Femur (tissue), 1 donor: ENCODE measurements around the gene SDK2.

Experiments
- DNase-seq: peaks from one replicate; pipeline ENCODE4 v3.0.0-alpha.2; 2017

The SDK2 gene

DNA sequence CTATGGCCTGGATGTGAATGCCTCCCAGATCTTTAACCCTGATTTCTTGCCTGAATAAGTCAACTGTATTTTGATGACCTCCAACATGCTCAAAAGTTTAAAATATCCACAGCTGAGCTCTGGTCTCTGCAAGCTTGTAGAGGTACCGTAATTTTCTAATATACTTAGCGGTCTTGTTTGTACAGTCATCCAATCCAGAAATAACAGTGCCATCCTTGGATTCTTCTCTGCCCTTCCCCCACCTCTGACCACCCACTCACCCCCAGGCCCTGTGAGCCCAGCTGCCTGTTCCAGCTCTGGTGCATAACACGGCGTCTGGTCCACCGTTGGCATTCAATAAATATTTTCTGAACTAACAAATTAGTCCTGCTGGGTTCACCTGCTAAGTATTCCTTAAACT, 113.1 kb downstream of the SDK2 start:
- DNase-seq, result no peak

DNA sequence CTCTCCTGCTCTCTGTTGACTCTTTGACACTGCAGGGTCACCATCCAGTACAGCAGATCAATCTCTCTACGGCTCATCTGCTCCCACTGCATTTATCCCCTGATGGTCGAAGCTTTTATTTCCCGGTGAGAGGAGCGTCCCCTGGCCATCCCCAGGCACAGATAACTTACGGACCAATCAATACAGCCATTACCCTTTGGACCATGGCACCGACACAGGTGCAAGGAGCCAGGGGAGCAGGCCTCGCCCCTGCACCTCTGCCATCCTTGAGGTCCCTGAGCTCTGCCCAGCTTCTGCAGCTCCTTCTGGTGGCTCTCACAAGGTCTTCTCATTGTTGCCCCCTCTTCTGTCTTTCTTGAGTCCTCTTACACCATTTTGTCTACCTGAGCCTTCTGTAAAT, 115.6 kb downstream of the SDK2 start:
- DNase-seq, result no peak

- no peak for DNase-seq
These were observed 117.3 kb downstream of the SDK2 start for GRCh38 chr17:73526952-73527351.

DNA sequence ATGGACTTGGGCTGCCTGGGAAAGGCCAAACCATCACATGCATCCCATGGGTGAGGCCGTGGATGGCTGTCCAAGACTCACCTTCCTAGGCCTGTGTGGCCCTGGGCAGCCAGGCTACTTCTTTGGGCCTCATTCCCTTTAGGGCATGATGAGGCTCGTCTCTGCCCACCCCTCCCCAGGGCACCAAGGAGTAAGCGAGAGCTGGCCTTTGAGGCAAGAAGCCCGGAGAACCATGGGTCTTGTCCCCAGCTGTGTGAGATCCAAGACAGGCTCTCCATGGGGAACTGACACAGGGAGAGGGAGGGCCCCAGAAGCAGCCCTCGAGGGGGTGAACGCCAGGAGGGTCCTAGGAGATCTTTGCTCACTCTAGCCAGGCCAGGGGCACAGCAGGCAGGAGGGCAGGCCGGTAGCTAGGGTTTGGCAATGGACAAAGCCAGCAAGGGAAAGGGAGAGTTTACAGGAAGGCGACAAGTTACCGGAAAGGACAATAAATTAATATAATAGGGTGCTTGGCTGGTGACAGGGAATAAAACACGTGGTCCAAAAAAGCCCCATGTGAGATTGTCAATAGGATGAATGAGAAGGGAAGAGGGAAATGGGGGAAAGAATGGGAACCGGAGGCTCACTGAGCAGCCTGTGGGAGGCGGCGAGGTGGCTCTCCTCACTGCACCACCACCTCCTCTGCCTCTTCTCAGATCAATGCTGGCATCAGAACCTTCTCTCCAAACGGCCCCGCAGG, 119.1 kb downstream of the SDK2 start:
- DNase-seq, result no peak

GRCh38 chr17:73522696-73523095, 121.5 kb downstream of the SDK2 start:
- DNase-seq, result no peak

GRCh38 chr17:73522107-73522506, 122.1 kb downstream of the SDK2 start:
- no peak for DNase-seq

DNA sequence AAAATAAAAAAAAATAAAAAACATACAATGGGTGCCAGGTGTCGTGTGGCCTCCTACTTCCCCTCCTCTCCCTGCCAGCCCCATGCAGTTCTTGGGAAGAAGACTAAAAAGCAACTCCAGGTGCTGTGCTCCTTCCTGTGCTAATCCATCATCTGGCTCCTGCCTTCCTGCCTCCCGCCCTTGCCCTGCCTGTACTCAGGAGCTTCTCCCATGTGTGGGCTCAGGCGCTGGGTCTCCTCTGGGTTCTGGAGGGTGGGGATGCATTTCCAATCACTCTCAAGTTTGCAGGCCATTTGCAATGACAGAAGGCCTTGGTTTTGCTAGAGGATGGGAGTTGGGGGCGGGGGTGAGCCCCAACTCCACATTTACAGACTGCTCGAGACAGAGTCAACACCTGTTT, 122.9 kb downstream of the SDK2 start:
- DNase-seq, result no peak

- no peak for DNase-seq
These were observed 123.9 kb downstream of the SDK2 start for GRCh38 chr17:73520369-73520761.

DNA sequence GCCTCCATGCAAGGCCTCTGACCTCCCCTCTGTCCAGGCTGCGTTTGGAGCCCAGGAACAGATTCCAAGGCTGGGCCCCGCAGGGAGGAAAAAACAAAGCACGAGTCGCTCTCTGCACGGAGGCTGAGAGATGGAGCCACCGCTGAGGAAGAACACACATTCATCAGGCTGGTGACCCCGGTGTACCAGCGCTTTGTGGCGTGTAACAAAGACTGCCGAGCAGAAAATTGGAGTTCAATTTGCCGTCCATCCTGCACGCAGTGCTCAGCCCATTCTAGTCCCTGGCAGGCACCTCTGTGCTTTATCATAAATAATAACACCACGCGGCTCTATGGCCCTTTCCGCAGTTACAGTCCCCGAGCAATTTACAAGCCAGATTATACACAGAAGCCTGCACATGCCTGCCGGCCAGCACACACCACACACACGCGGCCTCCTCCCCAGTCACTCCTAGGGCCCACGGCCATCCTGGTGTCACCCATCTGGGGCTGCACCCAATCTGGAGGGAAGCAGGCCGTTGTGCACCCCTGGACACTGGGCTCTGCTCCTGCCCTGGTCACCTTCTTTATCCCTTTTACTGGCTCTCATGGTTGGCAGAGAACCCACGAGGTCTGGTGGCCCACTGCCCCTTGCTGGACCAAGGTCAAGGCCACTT, 124.4 kb downstream of the SDK2 start:
- no peak for DNase-seq

GRCh38 chr17:73519011-73519410, 125.2 kb downstream of the SDK2 start:
- DNase-seq, result no peak

- no peak for DNase-seq
These were observed 127.8 kb downstream of the SDK2 start for GRCh38 chr17:73516431-73516830.

GRCh38 chr17:73514146-73514863, 129.9 kb downstream of the SDK2 start:
- no peak for DNase-seq

DNA sequence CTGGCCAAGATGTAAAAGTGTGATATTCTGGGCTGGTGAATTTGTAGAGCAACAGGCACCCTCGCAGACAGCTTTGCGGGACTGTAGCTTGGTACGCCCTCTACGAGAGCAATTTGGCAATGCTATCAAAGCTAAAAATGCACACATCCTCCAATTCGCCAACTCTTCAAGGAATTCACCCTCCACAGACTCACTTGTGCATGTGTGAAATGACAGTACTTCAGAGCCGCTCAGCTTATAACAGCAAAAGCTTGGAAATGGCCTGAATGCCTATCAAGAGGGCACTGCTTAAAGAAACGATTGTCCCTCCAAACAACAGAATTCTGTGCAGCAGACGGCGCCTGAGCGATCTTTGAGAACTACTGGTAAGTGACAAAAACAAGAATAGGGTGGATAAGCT, 130.8 kb downstream of the SDK2 start:
- no peak for DNase-seq

GRCh38 chr17:73511719-73512115, 132.5 kb downstream of the SDK2 start:
- DNase-seq, result no peak

DNA sequence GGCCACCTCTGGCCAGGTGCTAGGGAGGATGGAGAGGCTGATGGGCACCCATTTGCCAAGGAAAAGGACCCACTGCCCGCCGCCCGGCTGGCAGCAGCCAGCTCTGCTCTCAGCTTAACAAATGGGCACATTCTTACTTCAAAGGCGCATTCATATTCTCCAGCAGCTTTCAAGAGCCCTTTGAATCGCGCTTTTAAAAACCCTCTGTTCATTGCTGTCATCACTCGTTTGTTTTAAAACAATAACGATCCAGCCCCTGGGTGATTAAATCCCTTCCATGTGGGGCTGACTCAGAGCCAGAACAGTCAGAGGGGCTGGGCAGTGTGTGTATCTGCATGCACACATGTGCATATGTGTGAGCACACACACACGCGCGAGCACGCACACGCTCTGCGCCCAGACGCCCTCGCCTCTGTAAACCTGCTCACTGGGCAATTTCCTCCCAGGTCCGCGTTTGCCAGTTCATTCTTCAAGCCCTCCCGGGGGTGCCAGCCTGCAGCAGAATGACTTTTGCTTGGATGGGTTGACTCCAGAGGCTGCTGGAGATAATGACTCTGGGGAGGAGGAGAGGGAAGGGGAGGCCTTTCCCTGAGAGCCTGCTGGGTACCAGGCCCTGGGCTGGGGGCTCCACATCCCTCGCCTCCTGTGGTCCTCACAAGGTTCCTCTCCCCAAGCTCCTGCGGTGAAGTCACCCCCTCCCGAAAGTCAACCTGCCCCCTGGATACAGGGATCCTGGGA, 133.1 kb downstream of the SDK2 start:
- DNase-seq, result no peak

DNA sequence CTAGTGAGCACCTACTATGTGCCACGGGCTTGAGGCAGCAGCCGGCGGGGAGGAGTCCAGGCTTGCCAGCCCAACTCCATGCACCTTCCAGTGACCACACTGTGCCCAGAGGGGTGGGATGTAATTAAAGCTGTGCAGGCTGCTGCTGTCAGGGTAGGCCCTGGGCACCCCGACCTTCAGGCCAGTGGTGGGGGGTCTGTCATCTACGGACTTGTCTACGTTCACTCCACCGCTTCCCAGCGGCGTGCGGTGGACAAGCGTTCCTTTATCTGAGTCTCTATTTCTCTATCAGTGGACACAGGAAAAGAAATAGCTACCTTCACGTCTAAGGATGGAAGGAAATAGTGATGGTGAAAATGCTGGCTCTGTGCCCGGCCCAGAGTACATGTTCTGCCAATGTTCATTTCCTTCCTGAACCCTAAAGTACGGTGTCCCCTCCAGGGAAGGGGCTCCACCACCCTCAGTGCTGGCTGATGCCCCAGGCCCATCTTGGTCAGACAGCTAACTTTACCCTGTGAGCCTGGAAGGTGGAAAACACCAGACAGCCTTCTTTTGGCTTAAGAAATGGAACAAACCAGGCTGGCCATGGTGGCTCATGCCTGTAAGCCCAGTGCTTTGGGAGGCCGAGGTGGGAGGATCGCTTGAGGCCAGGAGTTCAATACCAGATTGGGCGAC, 135.2 kb downstream of the SDK2 start:
- DNase-seq, result no peak

GRCh38 chr17:73508057-73508930, 136.0 kb downstream of the SDK2 start:
- DNase-seq, result no peak

GRCh38 chr17:73506470-73507435, 137.5 kb downstream of the SDK2 start:
- DNase-seq, result no peak

GRCh38 chr17:73503560-73503959, 140.7 kb downstream of the SDK2 start:
- no peak for DNase-seq

DNA sequence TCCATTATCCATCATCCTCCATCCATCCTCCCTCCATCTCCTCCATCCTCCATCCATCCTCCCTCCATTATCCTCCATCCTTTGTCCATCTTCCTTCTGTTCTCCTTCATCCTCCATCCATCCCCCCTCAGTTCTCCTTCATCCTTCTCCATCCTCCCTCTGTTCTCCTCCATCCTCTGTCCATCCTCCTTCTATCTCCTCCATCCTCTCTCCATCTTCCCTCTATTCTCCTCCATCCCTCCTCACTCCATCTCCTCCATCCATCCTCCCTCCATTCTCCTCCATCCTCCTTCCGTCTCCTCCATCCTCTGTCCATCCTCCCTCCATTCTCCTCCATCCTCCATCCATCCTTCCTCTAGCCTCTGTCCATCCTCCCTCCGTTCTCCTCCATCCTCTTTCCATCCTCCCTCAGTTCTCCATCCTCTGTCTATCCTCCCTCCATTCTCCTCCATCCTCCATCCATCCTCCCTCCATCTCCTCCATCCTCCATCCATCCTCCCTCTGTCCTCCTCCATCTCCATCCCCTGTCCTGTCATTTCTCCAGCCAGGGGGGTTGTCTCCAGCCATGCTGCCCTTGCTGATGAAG, 143.7 kb downstream of the SDK2 start:
- DNase-seq, result no peak
